Coronary artery (tissue), 2 donors: ENCODE results near the gene SP6.

Experiments
- DNase-seq: peaks from one replicate; pipeline ENCODE4 v3.0.0-alpha.2; 2017; ENCODE audit warnings: low spot score
- H3K27ac ChIP-seq, 2 donors: fragments of 200-600 bp; sonication (generic); one replicate each; pipeline ENCODE4 v1.5.1; 2016 to 2019
- H3K4me3 ChIP-seq: fragments of 200-600 bp; sonication (generic); 2 replicates; pipeline ENCODE4 v1.5.1; 2016; ENCODE audit warnings: mild to moderate bottlenecking, moderate library complexity
- CTCF ChIP-seq: fragments of 200-600 bp; sonication (generic); IDR thresholded peaks from one replicate; pipeline ENCODE4 v1.5.1; 2019; ENCODE audit warnings: antibody characterized with exemption

The SP6 gene

GRCh38 chr17:47840001-47840741 lies 10.8 kb downstream of the SP6 start:
- DNase-seq: no peak
- Histone ChIP-seq H3K27ac (peak overlapping the region; percentile 69 to 70), H3K4me3 (peak overlapping the region; percentile 92)
- TF ChIP-seq CTCF: no peak

GRCh38 chr17:47839071-47839470 lies 11.9 kb downstream of the SP6 start:
- TF ChIP-seq CTCF: no peak

GRCh38 chr17:47838636-47839035 lies 12.3 kb downstream of the SP6 start:
- no peak for DNase-seq
- TF ChIP-seq CTCF: no peak
- Histone ChIP-seq H3K4me3 (no peak overlapping the region), H3K27ac (peak overlapping the region in 1 of 2 donors; percentile 13)

More at GRCh38 chr17:47839071-47839470, 11.9 kb downstream of the SP6 start:
- no peak for DNase-seq
- H3K27ac ChIP-seq: no peak overlapping the region
- H3K4me3 ChIP-seq: no peak overlapping the region

- peak overlapping the region in 1 of 2 donors; percentile 13 for H3K27ac ChIP-seq
- DNase-seq: no peak
- no peak for TF ChIP-seq CTCF
- H3K4me3 ChIP-seq: no peak overlapping the region
Measured at GRCh38 chr17:47837401-47838039, 13.4 kb downstream of the SP6 start.

GRCh38 chr17:47836601-47837000 lies 14.4 kb downstream of the SP6 start:
- no peak for DNase-seq
- H3K4me3 ChIP-seq: no peak overlapping the region
- no peak overlapping the region for H3K27ac ChIP-seq
- no peak for TF ChIP-seq CTCF

GRCh38 chr17:47834756-47835155 lies 16.2 kb downstream of the SP6 start:
- TF ChIP-seq CTCF: no peak
- DNase-seq: no peak
- H3K4me3 ChIP-seq: no peak overlapping the region
- no peak overlapping the region for H3K27ac ChIP-seq

GRCh38 chr17:47831934-47832327 lies 19.0 kb downstream of the SP6 start:
- DNase-seq: no peak
- H3K4me3 ChIP-seq: peak overlapping the region; percentile 74
- no peak for TF ChIP-seq CTCF
- peak overlapping the region; percentile 45 to 80 for H3K27ac ChIP-seq
